GM12878 (cell line): ENCODE results near the gene UBAC2. TPM values are rescaled to one million over a fixed set of nuclear protein-coding genes. Genes with fewer than 3 reads are reported as not detected.

Source experiments
- ATAC-seq: fragments of 200-7000 bp; cut with Tn5 transposase; 3 replicates; pipeline ENCODE4 v1.9.1; 2020; ENCODE audit warnings: mild to moderate bottlenecking, moderate library complexity
- BruUV-seq: library from RNA; stranded (reverse); fragments of 400-500 nt; replicated peaks from 2 replicates; lab custom pipeline; 2021; lab: Mats Ljungman, UMichigan
- CTCF ChIA-PET: fragments of 300-600 bp; sonication (Branson Sonifier 250); formaldehyde crosslinking; extraction: SDS; loops from one replicate; lab custom pipeline; 2021; ENCODE audit warnings: inconsistent platforms; lab: Yijun Ruan, JAX
- POLR2A ChIA-PET: fragments of 350-600 bp; formaldehyde crosslinking; extraction: SDS; loops from one replicate; lab custom pipeline; 2021; ENCODE audit warnings: inconsistent platforms; lab: Charles Lee
- RAD21 ChIA-PET: fragments of 300-600 bp; sonication (Branson Sonifier 250); formaldehyde crosslinking; loops from one replicate; lab custom pipeline; 2023; ENCODE audit warnings: antibody characterized with exemption; ENCODE audit not compliant: unreplicated experiment; lab: Charles Lee
- SMC1A ChIA-PET: fragments of 300-600 bp; sonication (Branson Sonifier 250); formaldehyde crosslinking; loops from one replicate; lab custom pipeline; 2023; ENCODE audit not compliant: unreplicated experiment, uncharacterized antibody; lab: Charles Lee
- DNase-seq: peaks from one replicate; pipeline ENCODE4 v3.0.0-alpha.2; 2011; ENCODE audit warnings: low read depth, low spot score
- FAIRE-seq: peaks from 3 replicates; lab custom pipeline; 2011; peaks lifted over from hg19 to GRCh38; lab: Jason Lieb, UNC
- H2AFZ ChIP-seq: 2 replicates; pipeline ENCODE4 v1.6.0; 2011; ENCODE audit warnings: low read depth, low read length, control low read depth; ENCODE audit not compliant: control insufficient read depth
- H3K27ac ChIP-seq: 2 replicates; pipeline ENCODE4 v1.5.1; 2011; ENCODE audit warnings: control low read depth; ENCODE audit not compliant: control insufficient read depth, insufficient read depth
- H3K27me3 ChIP-seq, 2 experiments: replicated peaks in 1 of 2; 2 replicates each; pipeline versions ENCODE4 v1.6.0 to v1.6.1; 2011; ENCODE audit warnings: low read length in 1 of 2; ENCODE audit not compliant: control insufficient read depth in 2 of 2, insufficient read depth in 2 of 2
- H3K36me3 ChIP-seq, 2 experiments: 2 replicates each; pipeline ENCODE4 v1.5.1; 2011; ENCODE audit warnings: low read length in 1 of 2; ENCODE audit not compliant: control insufficient read depth in 2 of 2, insufficient read depth in 2 of 2
- H3K4me1 ChIP-seq: 2 replicates; pipeline ENCODE4 v1.6.1; 2011; ENCODE audit warnings: mild to moderate bottlenecking, low read length, moderate library complexity, mixed read lengths; ENCODE audit not compliant: control insufficient read depth, insufficient read depth
- H3K4me2 ChIP-seq: 2 replicates; pipeline ENCODE4 v1.6.0; 2011; ENCODE audit warnings: control low read depth; ENCODE audit not compliant: control insufficient read depth, insufficient read depth
- H3K4me3 ChIP-seq: fragments of 200-600 bp; sonication (generic); 2 replicates; pipeline ENCODE4 v1.5.1; 2016
- H3K79me2 ChIP-seq: 2 replicates; pipeline ENCODE4 v1.6.0; 2011; ENCODE audit warnings: low read length; ENCODE audit not compliant: control insufficient read depth, insufficient read depth
- H3K9ac ChIP-seq: 2 replicates; pipeline ENCODE4 v1.8.0; 2011; ENCODE audit warnings: low read length, control low read depth, mixed read lengths; ENCODE audit not compliant: control insufficient read depth, insufficient read depth
- H3K9me3 ChIP-seq: replicated peaks from 3 replicates; pipeline ENCODE4 v1.5.1; 2011; ENCODE audit warnings: mild to moderate bottlenecking, low read length; ENCODE audit not compliant: control insufficient read depth, insufficient read depth
- H4K20me1 ChIP-seq: 2 replicates; pipeline ENCODE4 v1.6.0; 2011; ENCODE audit not compliant: control insufficient read depth, insufficient read depth
- ATF7 ChIP-seq: fragments of 450-650 bp; IDR thresholded peaks from 2 replicates; pipeline ENCODE4 v1.6.1; 2016; ENCODE audit warnings: low read depth, mild to moderate bottlenecking
- CBX5 ChIP-seq: sonication (generic); IDR thresholded peaks from 2 replicates; pipeline ENCODE4 v1.6.1; 2016; ENCODE audit warnings: low read depth, moderate library complexity, mild to moderate bottlenecking, inconsistent platforms
- CREM ChIP-seq: IDR thresholded peaks from 2 replicates; pipeline ENCODE4 v1.6.1; 2014; ENCODE audit warnings: antibody characterized with exemption, low read depth
- MYC ChIP-seq: IDR thresholded peaks from 2 replicates; pipeline ENCODE4 v1.6.1; 2011; ENCODE audit warnings: mild to moderate bottlenecking, low read length, moderate library complexity, inconsistent platforms; ENCODE audit not compliant: insufficient read depth, insufficient replicate concordance, insufficient read length, severe bottlenecking
- PAX8 ChIP-seq: fragments of 450-650 bp; IDR thresholded peaks from 2 replicates; pipeline ENCODE4 v1.6.1; 2017; ENCODE audit warnings: mild to moderate bottlenecking, moderate library complexity
- PKNOX1 ChIP-seq: fragments of 450-650 bp; IDR thresholded peaks from 2 replicates; pipeline ENCODE4 v1.6.1; 2016; ENCODE audit warnings: mild to moderate bottlenecking
- PRDM15 ChIP-seq: fragments of 450-650 bp; formaldehyde crosslinking; IDR thresholded peaks from 2 replicates; pipeline ENCODE4 v1.4.0; 2020; ENCODE audit warnings: mild to moderate bottlenecking, moderate library complexity
- ZBTB4 ChIP-seq: fragments of 450-650 bp; formaldehyde crosslinking; IDR thresholded peaks from 2 replicates; pipeline ENCODE4 v1.4.0; 2022; ENCODE audit warnings: mild to moderate bottlenecking, moderate library complexity
- ZBTB40 ChIP-seq: fragments of 450-650 bp; IDR thresholded peaks from 2 replicates; pipeline ENCODE4 v1.6.1; 2016; ENCODE audit warnings: mild to moderate bottlenecking, moderate library complexity, borderline replicate concordance
- ZZZ3 ChIP-seq: IDR thresholded peaks from 2 replicates; pipeline ENCODE4 v1.6.1; 2011; ENCODE audit warnings: low read depth; ENCODE audit not compliant: control insufficient read depth, insufficient read length
- WGBS: methylation state at CpG from one replicate; pipeline ENCODE4 v1.1.6; 2016; ENCODE audit warnings: low lambda C conversion rate; ENCODE audit not compliant: insufficient replicate concordance, insufficient coverage; ENCODE audit errors: missing lambda C conversion rate; 5-methylcytosine and 5-hydroxymethylcytosine counted together
- in situ Hi-C: fragments of 300-500 bp; cut with MboI; formaldehyde crosslinking; loops from 9 replicates; pipeline ENCODE4 v1.14.3; 2018; ENCODE audit warnings: mixed read lengths
- intact Hi-C: fragments of 100-400 bp; cut with micrococcal nuclease; formaldehyde crosslinking; loops from one replicate; pipeline ENCODE4 v1.14.2; 2022; ENCODE audit not compliant: unreplicated experiment
- polyA plus RNA-seq, 11 experiments: library from polyadenylated mRNA; depleted of rRNA in 4 of 11; unstranded in 6 of 11; stranded (reverse) in 5 of 11; fragments of >200 nt; fragmentation: Nextera tagmentation in 4 of 11; fragmentation: Illumina TruSeq in 1 of 11; extraction: Ambion mirVana in 4 of 11; extraction: Trizol in 1 of 11; gene quantifications; 1 replicate in 1 of 11; 2 replicates in 10 of 11; pipeline versions ENCODE4 v1.2.1 to v1.2.3, GENCODE V29; 2011 to 2016; ENCODE audit warnings: inconsistent platforms in 2 of 11, missing spikeins in 2 of 11, low read depth in 1 of 11
- total RNA-seq, 4 experiments: library from RNA; depleted of rRNA in 3 of 4; stranded (reverse); fragments of >200 nt in 3 of 4; fragmentation: Illumina TruSeq in 1 of 4; extraction: Trizol in 1 of 4; gene quantifications; 2 replicates each; pipeline versions ENCODE4 v1.2.1 to v1.2.3, GENCODE V29; 2013 to 2021

Gene UBAC2
- total and polyA plus RNA-seq, 10 of the 15 experiments (the other 5 are each of a cell fraction or from before 2014, with no cell fraction given) = 3.0 to 54.6 (median 17.4) TPM

GRCh38 chr13:99162567-99163361 is 37.9 kb upstream of the UBAC2 start:
- 55% methylated on average over 13 of the region's 13 CpGs for WGBS
- DNase-seq = no peak
- BruUV-seq = no TSS peak
- Histone ChIP-seq H3K27me3 (peaks cover 0 to 6% of the 10 kb centered on the region in 2 experiments; a peak in 3 of 4 replicates), H2AFZ (no peak overlapping the region), H3K36me3 (no peaks in the 10 kb centered on the region), H3K4me1 (no peaks in the 10 kb centered on the region), H4K20me1 (no peaks in the 10 kb centered on the region), H3K79me2 (no peaks in the 10 kb centered on the region), H3K27ac (no peak overlapping the region), H3K9me3 (no peaks in the 10 kb centered on the region), H3K4me3 (no peak overlapping the region), H3K4me2 (no peak overlapping the region), H3K9ac (no peak overlapping the region)
- ChIA-PET SMC1A (no interaction called here), RAD21 (no interaction called here), POLR2A (no interaction called here), CTCF (interaction anchor here (2.3 kb wide), 1 partner anchor 14 kb away, joined by 5 read pairs; no protein-coding TSS in a partner anchor)
- no peak for ATAC-seq
- no peak for FAIRE-seq
- intact Hi-C loops = no loop called here
- in situ Hi-C loops = no loop called here
- TF ChIP-seq CREM (no peak), CBX5 (no peak), PRDM15 (no peak), PKNOX1 (no peak), ATF7 (no peak), PAX8 (no peak), ZBTB40 (no peak), MYC (no peak), ZBTB4 (CRISPR knock-in tag) (no peak), ZZZ3 (no peak)
